Thyroid gland (tissue), 4 donors: ENCODE data around the gene ARHGDIB. TPM values are rescaled to one million over a fixed set of nuclear protein-coding genes. Genes with fewer than 3 reads are reported as not detected.

ENCODE experiments used
- DNase-seq, 2 donors: peaks; one replicate each; pipeline ENCODE4 v3.0.0-alpha.2; 2019
- H3K27ac ChIP-seq, 3 donors: fragments of 200-600 bp; sonication (generic); 1 replicate in 2 of 3; 2 replicates in 1 of 3; pipeline ENCODE4 v1.5.1; 2016 to 2019; ENCODE audit warnings: mild to moderate bottlenecking in 1 of 3, moderate library complexity in 1 of 3
- H3K27me3 ChIP-seq: fragments of 200-600 bp; sonication (generic); one replicate; pipeline ENCODE4 v1.5.1; 2019
- H3K36me3 ChIP-seq, 2 donors: fragments of 200-600 bp; sonication (generic); one replicate each; pipeline ENCODE4 v1.5.1; 2016 to 2019
- H3K4me1 ChIP-seq, 2 donors: fragments of 200-600 bp; sonication (generic); one replicate each; pipeline ENCODE4 v1.5.1; 2017 to 2019
- H3K4me3 ChIP-seq, 3 donors: fragments of 200-600 bp; sonication (generic); replicated peaks in 1 of 3; 1 replicate in 2 of 3; 2 replicates in 1 of 3; pipeline ENCODE4 v1.5.1; 2016; ENCODE audit warnings: mild to moderate bottlenecking in 1 of 3
- H3K9me3 ChIP-seq: fragments of 200-600 bp; sonication (generic); one replicate; pipeline ENCODE4 v1.5.1; 2017
- CTCF ChIP-seq, 6 experiments: fragments of 200-600 bp in 3 of 6; fragments of 450-650 bp in 3 of 6; sonication (generic) in 3 of 6; IDR thresholded peaks; one replicate each; pipeline ENCODE4 v1.5.1; 2016 to 2019; ENCODE audit warnings: antibody characterized with exemption in 6 of 6, mild to moderate bottlenecking in 2 of 6, inconsistent platforms in 1 of 6, moderate library complexity in 1 of 6
- POLR2A ChIP-seq, 2 donors: fragments of 450-650 bp; IDR thresholded peaks; one replicate each; pipeline ENCODE4 v1.6.1; 2017; ENCODE audit warnings: antibody characterized with exemption in 2 of 2, mild to moderate bottlenecking in 2 of 2, moderate library complexity in 1 of 2
- WGBS, 2 donors: methylation state at CpG; one replicate each; pipeline ENCODE4 v1.1.5; 2017; 5-methylcytosine and 5-hydroxymethylcytosine counted together
- intact Hi-C: fragments of 100-400 bp; cut with DNase I; formaldehyde crosslinking; loops from one replicate; pipeline ENCODE4 v1.15.1; 2023
- total RNA-seq, 4 donors: library from RNA; depleted of rRNA; stranded (reverse); fragments of >200 nt; gene quantifications; one replicate each; pipeline ENCODE4 v1.2.3, GENCODE V29; 2016

The ARHGDIB gene
- total RNA-seq, 4 donors from 2014 or later = 54.4 to 107 (median 65.9) TPM

GRCh38 chr12:14959463-14959862, 1.9 kb downstream of the ARHGDIB start:
- peaks cover 0 to 10% of the 10 kb centered on the region in 2 donors for H3K4me1 ChIP-seq
- no peak for TF ChIP-seq CTCF (IDR thresholded peaks at IDR 0.05)
- TF ChIP-seq POLR2A (IDR thresholded peaks at IDR 0.05) = no peak
- H3K4me3 ChIP-seq = no peak overlapping the region
- H3K27me3 ChIP-seq = no peaks in the 10 kb centered on the region
- no peaks in the 10 kb centered on the region for H3K9me3 ChIP-seq
- intact Hi-C loops = no loop called here
- no peak for DNase-seq
- 60 to 64% methylated on average over 3 of the region's 3 CpGs for WGBS, 2 donors
- no peaks in the 10 kb centered on the region for H3K36me3 ChIP-seq
- peak overlapping the region; percentile 58 to 83 (median 68) for H3K27ac ChIP-seq

- Histone ChIP-seq H3K4me3 (no peak overlapping the region), H3K4me1 (peaks cover 0 to 13% of the 10 kb centered on the region in 2 donors), H3K9me3 (no peaks in the 10 kb centered on the region), H3K36me3 (no peaks in the 10 kb centered on the region), H3K27me3 (no peaks in the 10 kb centered on the region), H3K27ac (peak overlapping the region; percentile 58 to 83 (median 68))
- WGBS, 2 donors = 75 to 92% methylated on average over 10 of the region's 10 CpGs
- intact Hi-C loops = no loop called here
- no peak for TF ChIP-seq POLR2A (IDR thresholded peaks at IDR 0.05)
- no peak for TF ChIP-seq CTCF (IDR thresholded peaks at IDR 0.05)
- DNase-seq = no peak
These were observed 2.3 kb downstream of the ARHGDIB start for GRCh38 chr12:14959126-14959440.

GRCh38 chr12:14958361-14959125, 2.9 kb downstream of the ARHGDIB start:
- WGBS, 2 donors = 72 to 74% methylated on average over 11 of the region's 11 CpGs
- TF ChIP-seq POLR2A (IDR thresholded peaks at IDR 0.05) (no peak), CTCF (IDR thresholded peaks at IDR 0.05) (no peak)
- H3K27ac ChIP-seq = peak overlapping the region; percentile 58 to 83 (median 68)
- H3K36me3 ChIP-seq = no peaks in the 10 kb centered on the region
- DNase-seq = no peak
- no peaks in the 10 kb centered on the region for H3K9me3 ChIP-seq
- intact Hi-C loops = no loop called here
- H3K4me3 ChIP-seq = no peak overlapping the region
- peaks cover 3 to 19% of the 10 kb centered on the region in 2 donors for H3K4me1 ChIP-seq
- H3K27me3 ChIP-seq = no peaks in the 10 kb centered on the region

GRCh38 chr12:14957551-14958168, 3.7 kb downstream of the ARHGDIB start:
- no peaks in the 10 kb centered on the region for H3K36me3 ChIP-seq
- WGBS, 2 donors = 57 to 59% methylated on average over 5 of the region's 5 CpGs
- H3K4me3 ChIP-seq = no peak overlapping the region
- intact Hi-C loops = no loop called here
- no peaks in the 10 kb centered on the region for H3K9me3 ChIP-seq
- H3K4me1 ChIP-seq = peaks cover 7 to 28% of the 10 kb centered on the region in 2 donors
- TF ChIP-seq POLR2A (IDR thresholded peaks at IDR 0.05) (no peak), CTCF (IDR thresholded peaks at IDR 0.05) (no peak)
- peak overlapping the region; percentile 58 to 83 (median 68) for H3K27ac ChIP-seq
- DNase-seq = no peak
- no peaks in the 10 kb centered on the region for H3K27me3 ChIP-seq

GRCh38 chr12:14956905-14957304, 4.5 kb downstream of the ARHGDIB start:
- DNase-seq = no peak
- Histone ChIP-seq H3K9me3 (no peaks in the 10 kb centered on the region), H3K27ac (peak overlapping the region; percentile 58 to 83 (median 68)), H3K4me3 (no peak overlapping the region), H3K36me3 (no peaks in the 10 kb centered on the region), H3K27me3 (no peaks in the 10 kb centered on the region), H3K4me1 (peaks cover 13 to 35% of the 10 kb centered on the region in 2 donors)
- no peak for TF ChIP-seq POLR2A (IDR thresholded peaks at IDR 0.05)
- no peak for TF ChIP-seq CTCF (IDR thresholded peaks at IDR 0.05)
- 71 to 73% methylated on average over 2 of the region's 2 CpGs for WGBS, 2 donors
- intact Hi-C loops = no loop called here
